Left ventricle myocardium inferior (tissue), 1 donor: ENCODE data around the gene ROBO2. TPM values are rescaled to one million over a fixed set of nuclear protein-coding genes. Genes with fewer than 3 reads are reported as not detected.

Experiments used
- DNase-seq: peaks from one replicate; pipeline ENCODE4 v3.0.0-alpha.2; 2020
- H3K27ac ChIP-seq: fragments of 200-600 bp; replicated peaks from 2 replicates; pipeline ENCODE4 v1.8.0; 2021
- H3K27me3 ChIP-seq: fragments of 200-600 bp; 2 replicates; pipeline ENCODE4 v1.8.0; 2021; ENCODE audit warnings: low read depth
- H3K36me3 ChIP-seq: fragments of 200-600 bp; 2 replicates; pipeline ENCODE4 v1.8.0; 2021
- H3K4me1 ChIP-seq: fragments of 200-600 bp; 2 replicates; pipeline ENCODE4 v1.8.0; 2021
- H3K4me3 ChIP-seq: fragments of 200-600 bp; 2 replicates; pipeline ENCODE4 v1.8.0; 2021; ENCODE audit warnings: mild to moderate bottlenecking, moderate library complexity
- H3K9me3 ChIP-seq: fragments of 200-600 bp; replicated peaks from 2 replicates; pipeline ENCODE4 v1.8.0; 2021
- CTCF ChIP-seq: fragments of 200-600 bp; IDR thresholded peaks from 2 replicates; pipeline ENCODE4 v1.8.0; 2021; ENCODE audit warnings: antibody characterized with exemption, mild to moderate bottlenecking, borderline replicate concordance
- intact Hi-C: fragments of 100-400 bp; cut with micrococcal nuclease; formaldehyde crosslinking; loops from one replicate; pipeline ENCODE4 v1.11.0; 2022
- total RNA-seq: library from RNA; stranded (reverse); fragmentation: NEBNext Ultra II Directional; extraction: Animal tissue kit (Norgen Biotek cat#: 25700); gene quantifications from one replicate; pipeline ENCODE4 v1.2.1, GENCODE V29; 2021
- donor health status: DM: no; HTN: yes; CAD: no; lungs with severe emphysema.

The ROBO2 gene
- total RNA-seq, 1 donor from 2014 or later, result 0.19 TPM

GRCh38 chr3:77281721-77282120 is 241.8 kb downstream of the ROBO2 start:
- Histone ChIP-seq H3K4me1 (no peaks in the 10 kb centered on the region), H3K27me3 (no peaks in the 10 kb centered on the region), H3K4me3 (no peak overlapping the region), H3K9me3 (no peaks in the 10 kb centered on the region), H3K36me3 (no peaks in the 10 kb centered on the region), H3K27ac (no peak overlapping the region)
- no peak for DNase-seq
- intact Hi-C loops, result no loop called here
- no peak for TF ChIP-seq CTCF

DNA sequence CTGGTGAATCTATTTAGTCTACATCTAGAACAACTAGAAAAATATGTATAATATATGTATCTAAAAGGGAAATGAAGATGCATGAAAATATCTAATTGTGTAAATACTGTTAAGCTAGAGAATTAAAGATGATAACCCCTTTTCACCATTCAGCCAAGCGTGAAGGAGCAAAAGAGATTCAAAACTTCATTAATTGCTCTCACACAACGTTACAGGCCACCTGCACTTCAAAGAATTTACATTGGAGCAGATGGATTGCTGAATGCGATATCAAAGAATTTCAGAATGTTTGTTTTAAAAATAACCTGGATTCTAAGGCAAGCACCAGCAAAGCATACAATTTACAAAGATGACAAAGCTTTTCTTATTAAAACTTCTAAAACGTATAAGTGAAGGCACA is 243.2 kb downstream of the ROBO2 start:
- no peak for DNase-seq
- H3K36me3 ChIP-seq, result no peaks in the 10 kb centered on the region
- H3K27me3 ChIP-seq, result no peaks in the 10 kb centered on the region
- TF ChIP-seq CTCF, result no peak
- no peak overlapping the region for H3K27ac ChIP-seq
- H3K4me1 ChIP-seq, result no peaks in the 10 kb centered on the region
- no peaks in the 10 kb centered on the region for H3K9me3 ChIP-seq
- intact Hi-C loops, result no loop called here
- H3K4me3 ChIP-seq, result no peak overlapping the region

DNA sequence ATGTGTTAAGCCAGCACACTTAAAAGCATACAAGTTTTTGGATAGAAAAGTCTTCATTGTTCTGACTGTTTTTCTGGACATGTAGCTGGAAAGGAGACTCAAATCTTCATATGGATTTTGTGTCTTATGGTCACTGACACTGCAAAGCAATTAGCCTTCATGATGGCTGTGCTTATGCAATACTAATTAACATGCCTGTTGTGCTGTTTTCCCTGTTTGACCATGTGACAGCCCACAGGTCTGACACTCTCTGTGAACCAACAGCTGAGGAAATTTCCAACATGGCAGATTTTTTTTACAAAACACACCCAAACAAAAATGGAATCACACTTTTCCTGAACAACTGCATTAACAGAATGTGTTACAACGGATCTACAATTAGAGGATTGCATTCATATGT is 248.4 kb downstream of the ROBO2 start:
- TF ChIP-seq CTCF, result no peak
- no peak overlapping the region for H3K27ac ChIP-seq
- H3K9me3 ChIP-seq, result no peaks in the 10 kb centered on the region
- H3K36me3 ChIP-seq, result no peaks in the 10 kb centered on the region
- no peaks in the 10 kb centered on the region for H3K27me3 ChIP-seq
- intact Hi-C loops, result no loop called here
- H3K4me3 ChIP-seq, result no peak overlapping the region
- DNase-seq, result no peak
- no peaks in the 10 kb centered on the region for H3K4me1 ChIP-seq

- no peak for DNase-seq
- intact Hi-C loops, result no loop called here
- Histone ChIP-seq H3K27me3 (no peaks in the 10 kb centered on the region), H3K9me3 (no peaks in the 10 kb centered on the region), H3K27ac (no peak overlapping the region), H3K36me3 (no peaks in the 10 kb centered on the region), H3K4me1 (peaks cover 5% of the 10 kb centered on the region), H3K4me3 (no peak overlapping the region)
- TF ChIP-seq CTCF, result no peak
These were observed 256.6 kb downstream of the ROBO2 start for GRCh38 chr3:77296527-77296926.

- no peaks in the 10 kb centered on the region for H3K27me3 ChIP-seq
These were observed 258.5 kb downstream of the ROBO2 start for GRCh38 chr3:77298417-77298816.

More at GRCh38 chr3:77298417-77298816, 258.5 kb downstream of the ROBO2 start:
- intact Hi-C loops, result no loop called here
- peaks cover 5% of the 10 kb centered on the region for H3K4me1 ChIP-seq
- H3K9me3 ChIP-seq, result no peaks in the 10 kb centered on the region
- no peak for DNase-seq
- TF ChIP-seq CTCF, result no peak
- H3K4me3 ChIP-seq, result no peak overlapping the region
- H3K27ac ChIP-seq, result no peak overlapping the region
- H3K36me3 ChIP-seq, result no peaks in the 10 kb centered on the region
